ENCODE results near the gene PARVA. TPM values are rescaled to one million over a fixed set of nuclear protein-coding genes. Genes with fewer than 3 reads are reported as not detected.

The PARVA gene
- polyA plus RNA-seq, 3 donors, result not detected

DNA sequence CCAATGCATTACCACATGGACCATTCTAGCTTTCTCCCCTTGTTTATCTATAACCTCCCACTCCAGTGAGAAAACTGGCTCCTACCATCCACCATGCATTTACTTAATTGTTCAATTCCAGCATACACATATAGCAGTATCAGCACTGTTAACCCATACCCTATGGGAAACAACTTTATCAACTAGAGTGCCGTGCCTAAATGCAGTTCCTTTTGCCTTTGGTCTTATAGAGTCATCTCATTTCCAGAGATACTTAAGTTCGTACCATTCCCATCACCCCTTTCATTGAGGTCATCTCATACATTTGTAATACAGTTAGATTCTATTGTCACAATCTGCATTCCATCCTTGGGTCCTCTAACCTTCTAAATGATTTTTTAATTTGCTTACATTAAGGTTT, 86.9 kb downstream of the PARVA start:
- no peak overlapping the region for H3K4me3 ChIP-seq (replicated peaks in 1 of 3; ENCODE audit: low read depth in 2 of 3, low read length in 3 of 3)
- H3K79me2 ChIP-seq (ENCODE audit: insufficient read depth, low read length), result no peaks in the 10 kb centered on the region
- WGBS (ENCODE audit: insufficient coverage), result 100% methylated on average over 1 of the region's 2 CpGs
- Mint-ChIP-seq H3K36me3 (no peaks in the 10 kb centered on the region), H3K4me3 (no peak overlapping the region), H3K27me3 (ENCODE audit: low read depth in 3 of 3) (peaks cover 0 to 3% (median 2%) of the 10 kb centered on the region in 3 donors), H3K27ac (no peak overlapping the region), H3K9me3 (peaks cover 0 to 10% (median 5%) of the 10 kb centered on the region in 7 donors), H3K4me1 (no peaks in the 10 kb centered on the region)
- TF ChIP-seq, protein P1, sequence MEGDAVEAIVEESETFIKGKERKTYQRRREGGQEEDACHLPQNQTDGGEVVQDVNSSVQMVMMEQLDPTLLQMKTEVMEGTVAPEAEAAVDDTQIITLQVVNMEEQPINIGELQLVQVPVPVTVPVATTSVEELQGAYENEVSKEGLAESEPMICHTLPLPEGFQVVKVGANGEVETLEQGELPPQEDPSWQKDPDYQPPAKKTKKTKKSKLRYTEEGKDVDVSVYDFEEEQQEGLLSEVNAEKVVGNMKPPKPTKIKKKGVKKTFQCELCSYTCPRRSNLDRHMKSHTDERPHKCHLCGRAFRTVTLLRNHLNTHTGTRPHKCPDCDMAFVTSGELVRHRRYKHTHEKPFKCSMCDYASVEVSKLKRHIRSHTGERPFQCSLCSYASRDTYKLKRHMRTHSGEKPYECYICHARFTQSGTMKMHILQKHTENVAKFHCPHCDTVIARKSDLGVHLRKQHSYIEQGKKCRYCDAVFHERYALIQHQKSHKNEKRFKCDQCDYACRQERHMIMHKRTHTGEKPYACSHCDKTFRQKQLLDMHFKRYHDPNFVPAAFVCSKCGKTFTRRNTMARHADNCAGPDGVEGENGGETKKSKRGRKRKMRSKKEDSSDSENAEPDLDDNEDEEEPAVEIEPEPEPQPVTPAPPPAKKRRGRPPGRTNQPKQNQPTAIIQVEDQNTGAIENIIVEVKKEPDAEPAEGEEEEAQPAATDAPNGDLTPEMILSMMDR (IDR thresholded peaks at IDR 0.05), result no peak
- no peak overlapping the region for H3K4me2 ChIP-seq (replicated peaks; ENCODE audit: extremely low read depth, low read length, poor library complexity, severe bottlenecking)
- intact Hi-C loops (cut with micrococcal nuclease), result no loop called here
- no peak for DNase-seq
- no peaks in the 10 kb centered on the region for H3K36me3 ChIP-seq (replicated peaks in 1 of 2; ENCODE audit: control insufficient read depth in 1 of 2, insufficient read depth in 2 of 2, low read length in 2 of 2)
- H3K4me1 ChIP-seq (ENCODE audit: control insufficient read depth in 1 of 2, insufficient read depth in 2 of 2, low read length in 2 of 2), result no peaks in the 10 kb centered on the region
- H3K27me3 ChIP-seq (ENCODE audit: control insufficient read depth in 2 of 2, insufficient read depth in 2 of 2, low read length in 2 of 2), result no peaks in the 10 kb centered on the region
- H3K9me3 ChIP-seq (replicated peaks in 1 of 2; ENCODE audit: control insufficient read depth in 1 of 2, insufficient read depth in 1 of 2, low read length in 2 of 2), result peaks cover 0 to 5% of the 10 kb centered on the region in 2 donors
- H2AFZ ChIP-seq (ENCODE audit: insufficient read depth, low read depth, low read length, poor library complexity, severe bottlenecking), result no peak overlapping the region
- no peak overlapping the region for H3K9ac ChIP-seq (ENCODE audit: insufficient read depth, low read length, poor library complexity, severe bottlenecking)
- no peaks in the 10 kb centered on the region for H4K20me1 ChIP-seq (ENCODE audit: insufficient read depth, low read length)
- no peak overlapping the region for H3K27ac ChIP-seq (ENCODE audit: low read depth in 1 of 2, low read length in 2 of 2)

DNA sequence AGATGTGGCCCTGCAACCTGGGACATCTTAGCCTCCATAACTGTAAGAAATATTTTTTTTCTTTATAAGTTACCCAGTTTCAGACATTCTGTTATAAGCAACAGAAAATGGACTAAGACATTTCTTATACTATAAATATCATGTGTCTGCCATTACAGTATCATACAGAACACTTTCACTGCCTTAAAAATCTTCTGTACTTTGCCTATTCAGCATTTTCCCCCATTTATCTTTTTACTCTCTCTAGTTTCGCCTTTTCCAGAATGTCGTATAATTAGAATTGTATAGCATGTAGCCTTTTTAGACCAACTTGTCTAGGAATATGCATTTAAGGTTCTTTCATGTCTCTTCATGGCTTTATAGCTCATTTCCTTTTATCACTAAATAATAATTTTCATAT, 88.0 kb downstream of the PARVA start:
- no peaks in the 10 kb centered on the region for H3K4me1 Mint-ChIP-seq
- TF ChIP-seq, protein P1 (IDR thresholded peaks at IDR 0.05), result no peak
- no CpG with 5 or more reads among the region's 2 CpGs for WGBS (ENCODE audit: insufficient coverage)

More for the DNA sequence above, 88.0 kb downstream of the PARVA start:
- Mint-ChIP-seq H3K27ac (no peak overlapping the region), H3K27me3 (ENCODE audit: low read depth in 3 of 3) (peaks cover 0 to 3% (median 2%) of the 10 kb centered on the region in 3 donors), H3K9me3 (peaks cover 0 to 10% (median 5%) of the 10 kb centered on the region in 7 donors), H3K4me3 (no peak overlapping the region), H3K36me3 (no peaks in the 10 kb centered on the region)
- no peaks in the 10 kb centered on the region for H3K27me3 ChIP-seq (ENCODE audit: control insufficient read depth in 2 of 2, insufficient read depth in 2 of 2, low read length in 2 of 2)
- H3K9ac ChIP-seq (ENCODE audit: insufficient read depth, low read length, poor library complexity, severe bottlenecking), result no peak overlapping the region
- DNase-seq, result no peak
- peaks cover 0 to 5% of the 10 kb centered on the region in 2 donors for H3K9me3 ChIP-seq (replicated peaks in 1 of 2; ENCODE audit: control insufficient read depth in 1 of 2, insufficient read depth in 1 of 2, low read length in 2 of 2)
- no peaks in the 10 kb centered on the region for H3K4me1 ChIP-seq (ENCODE audit: control insufficient read depth in 1 of 2, insufficient read depth in 2 of 2, low read length in 2 of 2)
- no peaks in the 10 kb centered on the region for H3K79me2 ChIP-seq (ENCODE audit: insufficient read depth, low read length)
- H3K27ac ChIP-seq (ENCODE audit: low read depth in 1 of 2, low read length in 2 of 2), result no peak overlapping the region
- intact Hi-C loops (cut with micrococcal nuclease), result no loop called here
- no peak overlapping the region for H3K4me3 ChIP-seq (replicated peaks in 1 of 3; ENCODE audit: low read depth in 2 of 3, low read length in 3 of 3)
- no peaks in the 10 kb centered on the region for H3K36me3 ChIP-seq (replicated peaks in 1 of 2; ENCODE audit: control insufficient read depth in 1 of 2, insufficient read depth in 2 of 2, low read length in 2 of 2)
- no peak overlapping the region for H2AFZ ChIP-seq (ENCODE audit: insufficient read depth, low read depth, low read length, poor library complexity, severe bottlenecking)
- no peaks in the 10 kb centered on the region for H4K20me1 ChIP-seq (ENCODE audit: insufficient read depth, low read length)
- no peak overlapping the region for H3K4me2 ChIP-seq (replicated peaks; ENCODE audit: extremely low read depth, low read length, poor library complexity, severe bottlenecking)
